Chondrocyte (in vitro differentiated cells): Measurements from ENCODE around the gene FEM1B. TPM values are rescaled to one million over a fixed set of nuclear protein-coding genes. Genes with fewer than 3 reads are reported as not detected.

ENCODE experiments used
- DNase-seq: peaks from one replicate; pipeline ENCODE4 v3.0.0; 2021; ENCODE audit warnings: mixed read lengths, low spot score
- H3K27ac Mint-ChIP-seq: one replicate; pipeline ENCODE4 v1.8.0; 2021; ENCODE audit warnings: mild to moderate bottlenecking, moderate library complexity, mixed read lengths; ENCODE audit not compliant: unreplicated experiment
- H3K27me3 Mint-ChIP-seq: 2 replicates; pipeline ENCODE4 v1.8.0; 2021; ENCODE audit warnings: low read depth, mixed read lengths
- H3K36me3 Mint-ChIP-seq: 2 replicates; pipeline ENCODE4 v1.8.0; 2021; ENCODE audit warnings: low read depth, mixed read lengths
- H3K4me1 Mint-ChIP-seq: 2 replicates; pipeline ENCODE4 v1.8.0; 2021; ENCODE audit warnings: low read depth, mild to moderate bottlenecking, mixed read lengths
- H3K4me3 Mint-ChIP-seq: one replicate; pipeline ENCODE4 v1.8.0; 2021; ENCODE audit warnings: mild to moderate bottlenecking, moderate library complexity, mixed read lengths; ENCODE audit not compliant: unreplicated experiment
- H3K9me3 Mint-ChIP-seq: 2 replicates; pipeline ENCODE4 v1.8.0; 2021; ENCODE audit warnings: low read depth, mixed read lengths
- CTCF ChIP-seq: fragments of 200-600 bp; sonication (generic); IDR thresholded peaks from 2 replicates; pipeline ENCODE4 v1.5.0; 2021; ENCODE audit warnings: antibody characterized with exemption, mild to moderate bottlenecking, moderate library complexity
- total RNA-seq: library from RNA; stranded (reverse); gene quantifications from 3 replicates; pipeline ENCODE4 v1.2.1, GENCODE V29; 2021

FEM1B gene
- total RNA-seq, 1 donor from 2014 or later: 52.7 TPM

- no peaks in the 10 kb centered on the region for H3K9me3 Mint-ChIP-seq
- H3K4me3 Mint-ChIP-seq: peak overlapping the region; percentile 5
- DNase-seq: no peak
- H3K36me3 Mint-ChIP-seq: peaks cover 62% of the 10 kb centered on the region
- no peaks in the 10 kb centered on the region for H3K27me3 Mint-ChIP-seq
- peak; percentile 66 for TF ChIP-seq CTCF
- H3K4me1 Mint-ChIP-seq: peaks cover 84% of the 10 kb centered on the region
- H3K27ac Mint-ChIP-seq: peak overlapping the region; percentile 94
Observed at GRCh38 chr15:68334661-68335124, 57.1 kb downstream of the FEM1B start.

GRCh38 chr15:68335251-68335650 lies 57.7 kb downstream of the FEM1B start:
- no peaks in the 10 kb centered on the region for H3K9me3 Mint-ChIP-seq
- peaks cover 84% of the 10 kb centered on the region for H3K4me1 Mint-ChIP-seq
- no peaks in the 10 kb centered on the region for H3K27me3 Mint-ChIP-seq
- no peak for DNase-seq
- no peak for TF ChIP-seq CTCF
- no peak overlapping the region for H3K4me3 Mint-ChIP-seq
- H3K36me3 Mint-ChIP-seq: peaks cover 62% of the 10 kb centered on the region
- H3K27ac Mint-ChIP-seq: peak overlapping the region; percentile 94

GRCh38 chr15:68335655-68336054 lies 58.1 kb downstream of the FEM1B start:
- peaks cover 60% of the 10 kb centered on the region for H3K36me3 Mint-ChIP-seq
- no peak overlapping the region for H3K4me3 Mint-ChIP-seq
- peak overlapping the region; percentile 94 for H3K27ac Mint-ChIP-seq
- TF ChIP-seq CTCF: no peak
- no peaks in the 10 kb centered on the region for H3K27me3 Mint-ChIP-seq
- DNase-seq: no peak
- H3K9me3 Mint-ChIP-seq: no peaks in the 10 kb centered on the region
- H3K4me1 Mint-ChIP-seq: peaks cover 84% of the 10 kb centered on the region

- Mint-ChIP-seq H3K4me3 (no peak overlapping the region), H3K27ac (peak overlapping the region; percentile 94), H3K36me3 (peaks cover 55% of the 10 kb centered on the region), H3K27me3 (no peaks in the 10 kb centered on the region), H3K4me1 (peaks cover 84% of the 10 kb centered on the region), H3K9me3 (no peaks in the 10 kb centered on the region)
- DNase-seq: no peak
- no peak for TF ChIP-seq CTCF
Observed at GRCh38 chr15:68336516-68336915, 59.0 kb downstream of the FEM1B start.

GRCh38 chr15:68337826-68338225 lies 60.3 kb downstream of the FEM1B start:
- no peak overlapping the region for H3K4me3 Mint-ChIP-seq
- no peak for TF ChIP-seq CTCF
- DNase-seq: no peak
- H3K4me1 Mint-ChIP-seq: peaks cover 85% of the 10 kb centered on the region
- peak overlapping the region; percentile 91 for H3K27ac Mint-ChIP-seq
- H3K9me3 Mint-ChIP-seq: no peaks in the 10 kb centered on the region
- no peaks in the 10 kb centered on the region for H3K27me3 Mint-ChIP-seq
- H3K36me3 Mint-ChIP-seq: peaks cover 57% of the 10 kb centered on the region
